HepG2 (cell line): Measurements from ENCODE around the gene AMBRA1. TPM values are rescaled to one million over a fixed set of nuclear protein-coding genes. Genes with fewer than 3 reads are reported as not detected.
A peak's percentile ranks its signal among the peaks of the same experiment; 100 is the strongest.

ENCODE experiments used
- FOSL2 ChIP-seq: sonication (generic); formaldehyde crosslinking; IDR thresholded peaks from 2 replicates; pipeline ENCODE4 v1.4.0; 2020; ENCODE audit warnings: missing genetic modification reagents
- GABPB1 ChIP-seq: IDR thresholded peaks from 2 replicates; pipeline ENCODE4 v1.6.1; 2016; ENCODE audit warnings: mild to moderate bottlenecking, missing genetic modification reagents, moderate library complexity, missing compliant biosample characterization
- HNF4G ChIP-seq, 2 experiments: sonication (generic) in 1 of 2; formaldehyde crosslinking in 1 of 2; IDR thresholded peaks; 2 replicates each; pipeline versions ENCODE4 v1.4.0 to v1.6.1; 2011 to 2020; ENCODE audit warnings: borderline replicate concordance in 2 of 2, low read depth in 2 of 2, mild to moderate bottlenecking in 2 of 2, low read length in 1 of 2, missing genetic modification reagents in 1 of 2, moderate library complexity in 1 of 2
- KDM2A ChIP-seq: sonication (generic); formaldehyde crosslinking; IDR thresholded peaks from 2 replicates; pipeline ENCODE4 v1.4.0; 2020; ENCODE audit warnings: low read depth, missing genetic modification reagents, borderline replicate concordance
- KLF9 ChIP-seq: IDR thresholded peaks from 2 replicates; pipeline ENCODE4 v1.6.1; 2016; ENCODE audit warnings: low read depth
- MAF1 ChIP-seq: sonication (generic); formaldehyde crosslinking; IDR thresholded peaks from 2 replicates; pipeline ENCODE4 v1.5.0; 2020; ENCODE audit warnings: missing genetic modification reagents, borderline replicate concordance
- MTA1 ChIP-seq: sonication (generic); formaldehyde crosslinking; IDR thresholded peaks from 2 replicates; pipeline ENCODE4 v1.4.0; 2020; ENCODE audit warnings: missing genetic modification reagents, mild to moderate bottlenecking, borderline replicate concordance
- POLR2AphosphoS5 ChIP-seq: IDR thresholded peaks from 2 replicates; pipeline ENCODE4 v1.6.1; 2012; ENCODE audit warnings: low read depth, low read length
- RFX5 ChIP-seq: IDR thresholded peaks from 2 replicates; pipeline ENCODE4 v1.6.1; 2011; ENCODE audit warnings: low read depth, low read length, improper control_type of control experiment
- SMARCC2 ChIP-seq: fragments of 450-650 bp; IDR thresholded peaks from 2 replicates; pipeline ENCODE4 v1.6.1; 2017; ENCODE audit warnings: antibody characterized with exemption, mild to moderate bottlenecking
- SRSF4 ChIP-seq: fragments of 200-400 bp; formaldehyde crosslinking; IDR thresholded peaks from one replicate; pipeline ENCODE4 v1.6.1; 2018; ENCODE audit warnings: mild to moderate bottlenecking, low read depth, low read length, moderate library complexity; ENCODE audit not compliant: poor library complexity, severe bottlenecking
- ZFP90 ChIP-seq: sonication (generic); formaldehyde crosslinking; IDR thresholded peaks from 2 replicates; pipeline ENCODE4 v1.8.0; 2022; ENCODE audit warnings: missing genetic modification reagents, mild to moderate bottlenecking, inconsistent platforms, borderline replicate concordance
- ZNF10 ChIP-seq: sonication (generic); formaldehyde crosslinking; IDR thresholded peaks from 2 replicates; pipeline ENCODE4 v1.4.0; 2020; ENCODE audit warnings: mild to moderate bottlenecking, low read depth, missing genetic modification reagents, borderline replicate concordance
- ZNF513 ChIP-seq: sonication (generic); formaldehyde crosslinking; conservative IDR thresholded peaks from 2 replicates; pipeline ENCODE4 v1.5.0; 2020; ENCODE audit warnings: missing genetic modification reagents
- ZNF639 ChIP-seq: conservative IDR thresholded peaks from 2 replicates; pipeline ENCODE4 v1.6.1; 2018; ENCODE audit warnings: missing genetic modification reagents
- ZNF7 ChIP-seq: IDR thresholded peaks from 2 replicates; pipeline ENCODE4 v1.6.1; 2016; ENCODE audit warnings: missing biosample characterization, missing genetic modification reagents
- ZNF709 ChIP-seq: sonication (generic); formaldehyde crosslinking; IDR thresholded peaks from 2 replicates; pipeline ENCODE4 v1.5.0; 2020; ENCODE audit warnings: mild to moderate bottlenecking, missing genetic modification reagents
- ZUFSP ChIP-seq: sonication (generic); formaldehyde crosslinking; IDR thresholded peaks from 2 replicates; pipeline ENCODE4 v1.9.0; 2021; ENCODE audit warnings: missing genetic modification reagents, mild to moderate bottlenecking, borderline replicate concordance
- ZZZ3 ChIP-seq: sonication (generic); formaldehyde crosslinking; IDR thresholded peaks from 2 replicates; pipeline ENCODE4 v1.4.0; 2020; ENCODE audit warnings: missing genetic modification reagents, mild to moderate bottlenecking, borderline replicate concordance
- polyA plus RNA-seq, 8 experiments: library from polyadenylated mRNA; depleted of rRNA in 3 of 8; stranded (reverse) in 7 of 8; unstranded in 1 of 8; fragments of >200 nt; fragmentation: Illumina TruSeq in 4 of 8; extraction: Trizol in 4 of 8; gene quantifications; 2 replicates each; pipeline versions ENCODE4 v1.2.1 to v1.2.3, GENCODE V29; 2011 to 2016; ENCODE audit warnings: low read depth in 4 of 8, missing spikeins in 1 of 8, mixed read lengths in 1 of 8; ENCODE audit not compliant: insufficient read depth in 1 of 8
- total RNA-seq, 5 experiments: library from RNA; depleted of rRNA; stranded (reverse); fragments of >200 nt; fragmentation: Illumina TruSeq; extraction: Trizol; gene quantifications; 2 replicates each; pipeline ENCODE4 v1.2.3, GENCODE V29; 2016; ENCODE audit warnings: low read depth in 1 of 5
- TF ChIP-seq, protein P1 (sequence below): sonication (generic); formaldehyde crosslinking; IDR thresholded peaks from 2 replicates; pipeline ENCODE4 v1.4.0; 2020; ENCODE audit warnings: missing genetic modification reagents
- TF ChIP-seq, protein P2 (sequence below): sonication (generic); formaldehyde crosslinking; IDR thresholded peaks from 2 replicates; pipeline ENCODE4 v1.8.1; 2023; ENCODE audit warnings: mild to moderate bottlenecking, missing genetic modification reagents

Gene AMBRA1
- total and polyA plus RNA-seq, 2 of the 13 experiments (the other 11 are each of a cell fraction or from before 2014, with no cell fraction given) = 15.7 to 26.0 TPM

GRCh38 chr11:46554213-46555147 lies 39.3 kb downstream of the AMBRA1 start (continued):
- TF ChIP-seq ZNF639 (CRISPR knock-in tag) = peak; percentile 29; the same call in 1 of the 2 replicates
- TF ChIP-seq SRSF4 = no peak
- TF ChIP-seq KDM2A = no peak
- TF ChIP-seq ZNF10 (CRISPR knock-in tag) = no peak
- TF ChIP-seq RFX5 = no peak
- no peak for TF ChIP-seq ZUFSP (CRISPR knock-in tag)
- TF ChIP-seq KLF9 (CRISPR knock-in tag) = no peak
- TF ChIP-seq ZNF709 (CRISPR knock-in tag) = no peak
- TF ChIP-seq, protein P1, sequence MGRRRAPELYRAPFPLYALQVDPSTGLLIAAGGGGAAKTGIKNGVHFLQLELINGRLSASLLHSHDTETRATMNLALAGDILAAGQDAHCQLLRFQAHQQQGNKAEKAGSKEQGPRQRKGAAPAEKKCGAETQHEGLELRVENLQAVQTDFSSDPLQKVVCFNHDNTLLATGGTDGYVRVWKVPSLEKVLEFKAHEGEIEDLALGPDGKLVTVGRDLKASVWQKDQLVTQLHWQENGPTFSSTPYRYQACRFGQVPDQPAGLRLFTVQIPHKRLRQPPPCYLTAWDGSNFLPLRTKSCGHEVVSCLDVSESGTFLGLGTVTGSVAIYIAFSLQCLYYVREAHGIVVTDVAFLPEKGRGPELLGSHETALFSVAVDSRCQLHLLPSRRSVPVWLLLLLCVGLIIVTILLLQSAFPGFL = no peak
- no peak for TF ChIP-seq ZNF7 (CRISPR knock-in tag)
- TF ChIP-seq POLR2AphosphoS5 = no peak
- no peak for TF ChIP-seq ZZZ3 (CRISPR knock-in tag)
- TF ChIP-seq SMARCC2 = peak; percentile 27; the same call in 1 of the 2 replicates
- TF ChIP-seq MAF1 (CRISPR knock-in tag) = no peak
- no peak for TF ChIP-seq GABPB1 (CRISPR knock-in tag)
- peak; percentile 15; the same call in 1 of the 2 replicates for TF ChIP-seq MTA1 (CRISPR knock-in tag)
- TF ChIP-seq ZFP90 = no peak
- peak; percentile 94 for TF ChIP-seq FOSL2 (CRISPR knock-in tag)
- TF ChIP-seq, protein P2, sequence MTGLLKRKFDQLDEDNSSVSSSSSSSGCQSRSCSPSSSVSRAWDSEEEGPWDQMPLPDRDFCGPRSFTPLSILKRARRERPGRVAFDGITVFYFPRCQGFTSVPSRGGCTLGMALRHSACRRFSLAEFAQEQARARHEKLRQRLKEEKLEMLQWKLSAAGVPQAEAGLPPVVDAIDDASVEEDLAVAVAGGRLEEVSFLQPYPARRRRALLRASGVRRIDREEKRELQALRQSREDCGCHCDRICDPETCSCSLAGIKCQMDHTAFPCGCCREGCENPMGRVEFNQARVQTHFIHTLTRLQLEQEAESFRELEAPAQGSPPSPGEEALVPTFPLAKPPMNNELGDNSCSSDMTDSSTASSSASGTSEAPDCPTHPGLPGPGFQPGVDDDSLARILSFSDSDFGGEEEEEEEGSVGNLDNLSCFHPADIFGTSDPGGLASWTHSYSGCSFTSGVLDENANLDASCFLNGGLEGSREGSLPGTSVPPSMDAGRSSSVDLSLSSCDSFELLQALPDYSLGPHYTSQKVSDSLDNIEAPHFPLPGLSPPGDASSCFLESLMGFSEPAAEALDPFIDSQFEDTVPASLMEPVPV (CRISPR knock-in tag) = no peak
- peak; percentile 81 for TF ChIP-seq HNF4G (IDR thresholded peaks at IDR 0.05; ENCODE audit: borderline replicate concordance, low read depth, low read length)
- peak; percentile 66; the same call in 1 of the 2 replicates for TF ChIP-seq HNF4G (CRISPR knock-in tag; IDR thresholded peaks at IDR 0.05; ENCODE audit: borderline replicate concordance, low read depth)
- no peak for TF ChIP-seq ZNF513
